H1 (cell line): ENCODE results near the gene CACNA2D1. TPM values are rescaled to one million over a fixed set of nuclear protein-coding genes. Genes with fewer than 3 reads are reported as not detected.
A peak's percentile ranks its signal among the peaks of the same experiment; 100 is the strongest.

Experiments used
- CHD7 ChIP-seq: fragments of 300-600 bp; sonication (generic); IDR thresholded peaks from 2 replicates; pipeline ENCODE4 v1.7.1; 2012; ENCODE audit warnings: low read length, moderate library complexity, mild to moderate bottlenecking, inconsistent platforms; ENCODE audit not compliant: insufficient replicate concordance
- polyA plus RNA-seq, 7 experiments: library from polyadenylated mRNA; depleted of rRNA in 3 of 7; stranded (reverse) in 5 of 7; unstranded in 2 of 7; fragments of >200 nt in 5 of 7; fragments of 200-250 nt in 2 of 7; gene quantifications; 1 replicate in 5 of 7; 2 replicates in 1 of 7; 4 replicates in 1 of 7; pipeline versions ENCODE4 v1.2.1 to v1.2.3, GENCODE V29; 2011 to 2013; ENCODE audit warnings: missing spikeins in 2 of 7, mixed read lengths in 2 of 7
- total RNA-seq: library from RNA; stranded (reverse); fragmentation: NEBNext Ultra II Directional; extraction: Animal tissue kit (Norgen Biotek cat#: 25700); gene quantifications from 2 replicates; pipeline ENCODE4 v1.2.1, GENCODE V29; 2021

Gene CACNA2D1
- total and polyA plus RNA-seq, 2 of the 8 experiments (the other 6 are each of a cell fraction or from before 2014, with no cell fraction given) = 4.3 to 27.3 TPM

GRCh38 chr7:82156168-82156567, 287.4 kb downstream of the CACNA2D1 start (continued):
- peak; percentile 48 for TF ChIP-seq CHD7
